Calu3 (cell line): ENCODE results near the gene PCYT1A. TPM values are rescaled to one million over a fixed set of nuclear protein-coding genes. Genes with fewer than 3 reads are reported as not detected.

Source experiments
- BruUV-seq: library from RNA; stranded (reverse); fragments of 400-500 nt; replicated peaks from 2 replicates; lab custom pipeline; 2021; lab: Mats Ljungman, UMichigan
- CTCF ChIA-PET: fragments of 300-600 bp; sonication (Branson Sonifier 250); formaldehyde crosslinking; loops from one replicate; lab custom pipeline; 2022; ENCODE audit warnings: antibody characterized with exemption; lab: Charles Lee
- DNase-seq: peaks from one replicate; pipeline ENCODE4 v3.0.0; 2022
- H3K27ac Mint-ChIP-seq: one replicate; pipeline ENCODE4 v1.8.0; 2022; ENCODE audit warnings: mixed read lengths; ENCODE audit not compliant: unreplicated experiment
- H3K27me3 Mint-ChIP-seq: one replicate; pipeline ENCODE4 v1.8.0; 2022; ENCODE audit warnings: mixed read lengths; ENCODE audit not compliant: unreplicated experiment
- H3K36me3 Mint-ChIP-seq: one replicate; pipeline ENCODE4 v1.8.0; 2022; ENCODE audit warnings: mild to moderate bottlenecking, moderate library complexity, mixed read lengths; ENCODE audit not compliant: insufficient read depth, unreplicated experiment
- H3K4me1 Mint-ChIP-seq: one replicate; pipeline ENCODE4 v1.8.0; 2022; ENCODE audit warnings: mild to moderate bottlenecking, low read depth, mixed read lengths; ENCODE audit not compliant: unreplicated experiment
- H3K4me3 Mint-ChIP-seq: one replicate; pipeline ENCODE4 v1.8.0; 2022; ENCODE audit warnings: mild to moderate bottlenecking, low read depth, moderate library complexity, mixed read lengths; ENCODE audit not compliant: unreplicated experiment
- H3K9me3 Mint-ChIP-seq: one replicate; pipeline ENCODE4 v1.8.0; 2022; ENCODE audit warnings: low read depth, mixed read lengths; ENCODE audit not compliant: unreplicated experiment
- CTCF ChIP-seq: fragments of 200-600 bp; IDR thresholded peaks from one replicate; pipeline ENCODE4 v1.8.0; 2022; ENCODE audit warnings: antibody characterized with exemption; ENCODE audit not compliant: unreplicated experiment
- intact Hi-C: fragments of 100-400 bp; cut with micrococcal nuclease; formaldehyde crosslinking; loops from one replicate; pipeline ENCODE4 v1.10.0; 2022; ENCODE audit not compliant: unreplicated experiment
- total RNA-seq: library from RNA; stranded (reverse); gene quantifications from 2 replicates; pipeline ENCODE4 v1.2.3, GENCODE V29; 2022

The PCYT1A gene
- total RNA-seq, 1 experiment from 2014 or later, result 47.0 TPM

- H3K27me3 Mint-ChIP-seq, result no peaks in the 10 kb centered on the region
- TF ChIP-seq CTCF, result no peak
- CTCF ChIA-PET, result no interaction called here
- DNase-seq, result no peak
- H3K4me3 Mint-ChIP-seq, result no peak overlapping the region
- H3K4me1 Mint-ChIP-seq, result peaks cover 18% of the 10 kb centered on the region
- intact Hi-C loops, result no loop called here
- no TSS peak for BruUV-seq
- H3K36me3 Mint-ChIP-seq, result peaks cover 8% of the 10 kb centered on the region
- H3K9me3 Mint-ChIP-seq, result peaks cover 4% of the 10 kb centered on the region
- H3K27ac Mint-ChIP-seq, result no peak overlapping the region
Measured at GRCh38 chr3:196273655-196274054, 13.9 kb downstream of the PCYT1A start.

- H3K9me3 Mint-ChIP-seq, result peaks cover 4% of the 10 kb centered on the region
- TF ChIP-seq CTCF, result no peak
- DNase-seq, result no peak
- H3K4me1 Mint-ChIP-seq, result peaks cover 18% of the 10 kb centered on the region
- BruUV-seq, result no TSS peak
- H3K27me3 Mint-ChIP-seq, result no peaks in the 10 kb centered on the region
- intact Hi-C loops, result no loop called here
- peaks cover 8% of the 10 kb centered on the region for H3K36me3 Mint-ChIP-seq
- H3K4me3 Mint-ChIP-seq, result no peak overlapping the region
- H3K27ac Mint-ChIP-seq, result no peak overlapping the region
- CTCF ChIA-PET, result interaction anchor here (0.5 kb wide), 1 partner anchor 74 kb away, joined by 4 read pairs; no protein-coding TSS in a partner anchor
Measured at GRCh38 chr3:196272826-196273225, 14.7 kb downstream of the PCYT1A start.

GRCh38 chr3:196270499-196270898 is 17.0 kb downstream of the PCYT1A start:
- Mint-ChIP-seq H3K4me3 (no peak overlapping the region), H3K9me3 (peaks cover 4% of the 10 kb centered on the region), H3K4me1 (peaks cover 18% of the 10 kb centered on the region), H3K27ac (no peak overlapping the region), H3K36me3 (peaks cover 18% of the 10 kb centered on the region), H3K27me3 (no peaks in the 10 kb centered on the region)
- intact Hi-C loops, result no loop called here
- CTCF ChIA-PET, result no interaction called here
- BruUV-seq, result no TSS peak
- TF ChIP-seq CTCF, result no peak
- no peak for DNase-seq

GRCh38 chr3:196268284-196269163 is 19.0 kb downstream of the PCYT1A start:
- no peak for TF ChIP-seq CTCF
- H3K4me3 Mint-ChIP-seq, result no peak overlapping the region
- CTCF ChIA-PET, result interaction anchor here (0.6 to 1.2 kb wide), 3 partner anchors 13 to 213 kb away, joined by 4 to 6 read pairs (median 5); no protein-coding TSS in a partner anchor
- peaks cover 18% of the 10 kb centered on the region for H3K36me3 Mint-ChIP-seq
- intact Hi-C loops, result no loop called here
- DNase-seq, result peak; percentile 66
- no peaks in the 10 kb centered on the region for H3K27me3 Mint-ChIP-seq
- peak overlapping the region; percentile 50 for H3K27ac Mint-ChIP-seq
- peaks cover 2% of the 10 kb centered on the region for H3K9me3 Mint-ChIP-seq
- H3K4me1 Mint-ChIP-seq, result peaks cover 18% of the 10 kb centered on the region
- BruUV-seq, result no TSS peak
